ENCODE measurements around the gene MBD6. TPM values are rescaled to one million over a fixed set of nuclear protein-coding genes. Genes with fewer than 3 reads are reported as not detected.

The MBD6 gene
- total and polyA plus RNA-seq, 2 of the 13 experiments (the other 11 are each of a cell fraction or from before 2014, with no cell fraction given) = 4.1 to 5.9 TPM

- Histone ChIP-seq H3K4me2 (ENCODE audit: low read depth, low read length) (peak overlapping the region; percentile 91), H3K36me3 (replicated peaks in 1 of 2; ENCODE audit: control insufficient read depth in 1 of 2, insufficient read depth in 2 of 2, low read length in 2 of 2) (peaks cover 19 to 54% of the 10 kb centered on the region in 2 experiments; a peak in 4 of 5 replicates), H3K27me3 (ENCODE audit: control insufficient read depth in 1 of 2, insufficient read depth in 2 of 2, low read length in 2 of 2) (no peaks in the 10 kb centered on the region; a peak in 1 of 5 replicates), H3K9ac (ENCODE audit: insufficient read depth, low read depth, low read length) (peak overlapping the region; percentile 89; the same call in 1 of the 2 replicates), H3K79me2 (ENCODE audit: insufficient read depth, low read length) (peaks cover 17% of the 10 kb centered on the region), H2AFZ (ENCODE audit: low read length) (no peak overlapping the region), H3K9me3 (ENCODE audit: low read length) (no peaks in the 10 kb centered on the region), H3K4me3 (replicated peaks in 1 of 3; ENCODE audit: insufficient read depth in 1 of 3, low read depth in 2 of 3, low read length in 3 of 3) (peak overlapping the region in 1 of 3 experiments; percentile 89; a peak in 2 of 6 replicates), H4K20me1 (ENCODE audit: insufficient read depth, low read length) (peaks cover 2% of the 10 kb centered on the region; the same call in 1 of the 2 replicates), H3K27ac (ENCODE audit: extremely low read length, insufficient read depth, low read length) (no peak overlapping the region), H3K4me1 (ENCODE audit: insufficient read depth, low read length) (peaks cover 30% of the 10 kb centered on the region)
- TF ChIP-seq ZNF800 (CRISPR knock-in tag; IDR thresholded peaks at IDR 0.05) (no peak), NR2C2 (CRISPR knock-in tag; IDR thresholded peaks at IDR 0.05; ENCODE audit: borderline replicate concordance) (peak; percentile 62), RFX3 (CRISPR knock-in tag; IDR thresholded peaks at IDR 0.05) (0 out of 2 replicates have a peak, but pooled peaks have one; percentile 39), NR2F6 (IDR thresholded peaks at IDR 0.05) (peak; percentile 28; the same call in 1 of the 2 replicates), NR2F6 (CRISPR knock-in tag; IDR thresholded peaks at IDR 0.05) (no peak)
- ATAC-seq (no peak), DNase-seq (ENCODE audit: low spot score) (no peak), FAIRE-seq (no peak)
- WGBS (ENCODE audit: low lambda C conversion rate) = 91% methylated on average over 9 of the region's 11 CpGs
- intact Hi-C loops (cut with micrococcal nuclease; ENCODE audit: unreplicated experiment) (loop anchor here (5.0 kb wide), 1 partner anchor 97 kb away; no protein-coding TSS in a partner anchor), in situ Hi-C loops (cut with HindIII; ENCODE audit: extremely low pct_ligation_motif_present, low pct_unique_long_range_greater_than_20kb) (no loop called here)
- CTCF ChIA-PET (ENCODE audit: low intra/inter-chr PET ratio, low total read pairs) = no interaction called here
- no TSS peak for BruUV-seq (replicated peaks)
- POLR2A ChIA-PET = interaction anchor here (1.1 to 3.0 kb wide), 5 partner anchors 9 to 51 kb away, joined by 3 to 21 read pairs (median 5); partner anchors contain the start of gene DCTN2
Observed at GRCh38 chr12:57524814-57525614, 2.4 kb downstream of the MBD6 start.

Data from HepG2 (cell line).